ENCODE data around the gene KLHL9.

The KLHL9 gene

DNA sequence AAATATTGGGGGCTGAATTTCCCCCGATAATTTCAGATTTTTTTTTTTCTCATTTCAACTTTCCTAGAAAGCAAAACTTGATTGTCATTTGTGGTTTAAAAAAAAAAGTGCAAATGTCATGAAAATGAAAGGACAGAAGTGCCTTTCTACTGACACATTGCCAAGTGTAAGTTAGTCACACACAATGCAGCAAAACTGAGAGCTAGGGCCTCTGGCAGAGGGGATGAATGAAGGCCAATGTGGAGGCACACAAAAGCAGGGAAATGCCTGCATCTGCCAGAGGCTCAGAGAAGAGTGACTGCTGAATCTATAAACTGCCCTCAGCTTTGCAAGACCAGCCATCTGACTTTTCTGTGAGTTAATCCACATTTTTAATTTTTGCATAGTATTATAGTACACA, 23.3 kb downstream of the KLHL9 start:
- no peak for TF ChIP-seq EP300 (IDR thresholded peaks at IDR 0.05; ENCODE audit: borderline replicate concordance)
- no peak for TF ChIP-seq TCF12 (IDR thresholded peaks at IDR 0.05; ENCODE audit: low read depth)
- no peak for TF ChIP-seq YY1 (IDR thresholded peaks at IDR 0.05; ENCODE audit: low read depth)

- no peak for TF ChIP-seq EGR1 (IDR thresholded peaks at IDR 0.05)
- no peak for TF ChIP-seq CREB1 (IDR thresholded peaks at IDR 0.05; ENCODE audit: low read depth)
- TF ChIP-seq, protein P1, sequence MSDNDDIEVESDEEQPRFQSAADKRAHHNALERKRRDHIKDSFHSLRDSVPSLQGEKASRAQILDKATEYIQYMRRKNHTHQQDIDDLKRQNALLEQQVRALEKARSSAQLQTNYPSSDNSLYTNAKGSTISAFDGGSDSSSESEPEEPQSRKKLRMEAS (IDR thresholded peaks at IDR 0.05), result no peak
Measured at GRCh38 chr9:21305213-21305612, 30.0 kb downstream of the KLHL9 start, which contains the start of gene IFNA5. Gene IFNA5, minus strand, starts transcription at chr9:21305313. Its CDS starts 57 bp downstream, at chr9:21305256.

DNA sequence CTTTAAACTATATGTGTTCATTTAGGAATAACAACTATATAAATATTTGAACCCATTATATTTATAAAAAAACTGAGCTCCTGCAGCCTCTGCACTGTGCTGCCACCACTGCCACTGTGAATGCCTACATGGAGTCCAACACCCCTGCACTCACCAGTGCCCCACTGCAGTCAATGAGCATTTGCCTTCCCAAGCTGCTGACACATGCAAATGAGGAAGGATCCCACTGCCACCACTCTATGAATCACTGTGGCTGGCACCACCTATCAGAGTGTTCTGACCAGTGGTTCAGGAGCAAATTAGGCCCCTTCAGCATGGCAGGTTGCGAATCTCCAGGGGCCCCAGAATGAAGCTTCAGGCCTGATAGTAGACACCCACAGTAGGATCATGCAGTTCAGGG, 39.2 kb downstream of the KLHL9 start:
- TF ChIP-seq YY1 (IDR thresholded peaks at IDR 0.05; ENCODE audit: low read depth) (no peak), ZBTB7A (IDR thresholded peaks at IDR 0.05; ENCODE audit: low read depth) (no peak), NFIC (IDR thresholded peaks at IDR 0.05) (no peak), CEBPB (IDR thresholded peaks at IDR 0.05) (no peak), TAF1 (IDR thresholded peaks at IDR 0.05; ENCODE audit: low read depth) (no peak), TCF12 (IDR thresholded peaks at IDR 0.05; ENCODE audit: low read depth) (no peak), FOXM1 (IDR thresholded peaks at IDR 0.05; ENCODE audit: borderline replicate concordance, low read depth) (no peak), RAD21 (IDR thresholded peaks at IDR 0.05; ENCODE audit: low read depth) (no peak), USF1 (IDR thresholded peaks at IDR 0.05) (no peak), CREB1 (IDR thresholded peaks at IDR 0.05; ENCODE audit: low read depth) (no peak), TEAD4 (IDR thresholded peaks at IDR 0.05) (no peak)
- TF ChIP-seq, protein P1 (IDR thresholded peaks at IDR 0.05), result no peak
- TF ChIP-seq, protein P2, sequence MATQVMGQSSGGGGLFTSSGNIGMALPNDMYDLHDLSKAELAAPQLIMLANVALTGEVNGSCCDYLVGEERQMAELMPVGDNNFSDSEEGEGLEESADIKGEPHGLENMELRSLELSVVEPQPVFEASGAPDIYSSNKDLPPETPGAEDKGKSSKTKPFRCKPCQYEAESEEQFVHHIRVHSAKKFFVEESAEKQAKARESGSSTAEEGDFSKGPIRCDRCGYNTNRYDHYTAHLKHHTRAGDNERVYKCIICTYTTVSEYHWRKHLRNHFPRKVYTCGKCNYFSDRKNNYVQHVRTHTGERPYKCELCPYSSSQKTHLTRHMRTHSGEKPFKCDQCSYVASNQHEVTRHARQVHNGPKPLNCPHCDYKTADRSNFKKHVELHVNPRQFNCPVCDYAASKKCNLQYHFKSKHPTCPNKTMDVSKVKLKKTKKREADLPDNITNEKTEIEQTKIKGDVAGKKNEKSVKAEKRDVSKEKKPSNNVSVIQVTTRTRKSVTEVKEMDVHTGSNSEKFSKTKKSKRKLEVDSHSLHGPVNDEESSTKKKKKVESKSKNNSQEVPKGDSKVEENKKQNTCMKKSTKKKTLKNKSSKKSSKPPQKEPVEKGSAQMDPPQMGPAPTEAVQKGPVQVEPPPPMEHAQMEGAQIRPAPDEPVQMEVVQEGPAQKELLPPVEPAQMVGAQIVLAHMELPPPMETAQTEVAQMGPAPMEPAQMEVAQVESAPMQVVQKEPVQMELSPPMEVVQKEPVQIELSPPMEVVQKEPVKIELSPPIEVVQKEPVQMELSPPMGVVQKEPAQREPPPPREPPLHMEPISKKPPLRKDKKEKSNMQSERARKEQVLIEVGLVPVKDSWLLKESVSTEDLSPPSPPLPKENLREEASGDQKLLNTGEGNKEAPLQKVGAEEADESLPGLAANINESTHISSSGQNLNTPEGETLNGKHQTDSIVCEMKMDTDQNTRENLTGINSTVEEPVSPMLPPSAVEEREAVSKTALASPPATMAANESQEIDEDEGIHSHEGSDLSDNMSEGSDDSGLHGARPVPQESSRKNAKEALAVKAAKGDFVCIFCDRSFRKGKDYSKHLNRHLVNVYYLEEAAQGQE (IDR thresholded peaks at IDR 0.05; ENCODE audit: low read depth), result no peak

DNA sequence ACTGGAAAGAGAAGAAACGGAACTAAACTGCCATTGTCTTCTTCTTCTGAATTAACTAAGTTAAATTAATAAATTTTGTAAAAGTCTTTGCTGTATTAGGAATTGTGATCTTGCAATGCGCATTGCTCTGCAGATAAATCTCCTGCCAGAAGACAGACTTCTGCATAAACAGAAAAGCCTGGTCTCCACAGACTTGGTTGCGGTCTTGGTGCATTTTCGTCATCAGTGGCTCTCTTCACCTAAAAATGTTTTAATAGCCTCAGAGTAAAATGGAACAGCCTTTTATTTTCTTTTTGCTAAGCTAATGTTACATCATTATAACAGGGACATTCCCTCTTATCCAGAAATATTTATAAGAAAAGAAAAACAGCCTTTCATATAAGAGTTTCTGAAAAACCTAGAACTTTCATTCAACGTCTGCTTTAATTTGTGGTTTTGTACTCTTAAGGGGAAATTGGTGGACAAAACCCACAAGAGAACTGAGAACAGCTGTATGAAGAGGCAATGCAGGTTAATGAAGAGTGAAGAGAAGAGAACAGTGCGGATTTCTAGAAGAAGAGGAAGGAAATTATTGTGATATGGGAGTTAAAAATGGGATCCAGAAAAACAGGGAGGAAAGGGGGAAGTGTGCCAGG, 40.2 kb downstream of the KLHL9 start:
- no peak for TF ChIP-seq EGR1 (IDR thresholded peaks at IDR 0.05)
- no peak for TF ChIP-seq ZBTB7A (IDR thresholded peaks at IDR 0.05; ENCODE audit: low read depth)
- TF ChIP-seq EP300 (IDR thresholded peaks at IDR 0.05; ENCODE audit: borderline replicate concordance), result no peak
- TF ChIP-seq CEBPB (IDR thresholded peaks at IDR 0.05), result no peak

GRCh38 chr9:21294364-21294774, 40.8 kb downstream of the KLHL9 start:
- TF ChIP-seq EP300 (IDR thresholded peaks at IDR 0.05; ENCODE audit: borderline replicate concordance), result no peak
- TF ChIP-seq USF1 (IDR thresholded peaks at IDR 0.05), result peak; percentile 71

- TF ChIP-seq NFIC (IDR thresholded peaks at IDR 0.05), result no peak
- TF ChIP-seq, protein P1 (IDR thresholded peaks at IDR 0.05), result no peak
- TF ChIP-seq CEBPB (IDR thresholded peaks at IDR 0.05), result no peak
- no peak for TF ChIP-seq EP300 (IDR thresholded peaks at IDR 0.05; ENCODE audit: borderline replicate concordance)
- TF ChIP-seq YY1 (IDR thresholded peaks at IDR 0.05; ENCODE audit: low read depth), result no peak
- no peak for TF ChIP-seq CREB1 (IDR thresholded peaks at IDR 0.05; ENCODE audit: low read depth)
- no peak for TF ChIP-seq TEAD4 (IDR thresholded peaks at IDR 0.05)
- no peak for TF ChIP-seq TAF1 (IDR thresholded peaks at IDR 0.05; ENCODE audit: low read depth)
- TF ChIP-seq RAD21 (IDR thresholded peaks at IDR 0.05; ENCODE audit: low read depth), result no peak
- no peak for TF ChIP-seq EGR1 (IDR thresholded peaks at IDR 0.05)
- TF ChIP-seq ZBTB7A (IDR thresholded peaks at IDR 0.05; ENCODE audit: low read depth), result no peak
- no peak for TF ChIP-seq FOXM1 (IDR thresholded peaks at IDR 0.05; ENCODE audit: borderline replicate concordance, low read depth)
- TF ChIP-seq, protein P2 (IDR thresholded peaks at IDR 0.05; ENCODE audit: low read depth), result no peak
- TF ChIP-seq TCF12 (IDR thresholded peaks at IDR 0.05; ENCODE audit: low read depth), result no peak
- TF ChIP-seq USF1 (IDR thresholded peaks at IDR 0.05), result no peak
Measured at GRCh38 chr9:21289848-21290247, 45.4 kb downstream of the KLHL9 start.

Data from Ishikawa (cell line).